GM21723 (cell line): ENCODE measurements around the gene PSD4.

Experiments
- ATAC-seq: cut with Tn5 transposase; IDR thresholded peaks from one replicate; pipeline ENCODE4 v1.9.1; 2021; ENCODE audit warnings: mild to moderate bottlenecking, moderate library complexity; ENCODE audit not compliant: unreplicated experiment

The PSD4 gene

GRCh38 chr2:113219889-113220641 lies 46.3 kb downstream of the PSD4 start:
- ATAC-seq, result no peak

- no peak for ATAC-seq
Observed at GRCh38 chr2:113220970-113221708, 47.4 kb downstream of the PSD4 start.

- no peak for ATAC-seq
Observed at GRCh38 chr2:113221846-113222245, 48.1 kb downstream of the PSD4 start.

GRCh38 chr2:113223813-113224212 lies 50.0 kb downstream of the PSD4 start:
- no peak for ATAC-seq

- ATAC-seq, result no peak
Observed at GRCh38 chr2:113224647-113225236, 51.0 kb downstream of the PSD4 start.

- ATAC-seq, result no peak
Observed at GRCh38 chr2:113225263-113226259, 51.8 kb downstream of the PSD4 start.

GRCh38 chr2:113226462-113226861 lies 52.7 kb downstream of the PSD4 start:
- ATAC-seq, result no peak

- ATAC-seq, result no peak
Observed at GRCh38 chr2:113227290-113227689, 53.5 kb downstream of the PSD4 start.

- ATAC-seq, result no peak
Observed at GRCh38 chr2:113227698-113228097, 53.9 kb downstream of the PSD4 start.

- ATAC-seq, result no peak
Observed at GRCh38 chr2:113228351-113228750, 54.6 kb downstream of the PSD4 start.

GRCh38 chr2:113228991-113229716 lies 55.4 kb downstream of the PSD4 start:
- ATAC-seq, result no peak

GRCh38 chr2:113229795-113230194 lies 56.0 kb downstream of the PSD4 start:
- ATAC-seq, result no peak

- no peak for ATAC-seq
Observed at GRCh38 chr2:113230531-113230930, 56.8 kb downstream of the PSD4 start.

- no peak for ATAC-seq
Observed at GRCh38 chr2:113231064-113231463, 57.3 kb downstream of the PSD4 start.

GRCh38 chr2:113232123-113232522 lies 58.4 kb downstream of the PSD4 start:
- ATAC-seq, result no peak

GRCh38 chr2:113232740-113233139 lies 59.0 kb downstream of the PSD4 start:
- ATAC-seq, result no peak

GRCh38 chr2:113233593-113234550 lies 60.1 kb downstream of the PSD4 start:
- ATAC-seq, result no peak

- ATAC-seq, result peak; percentile 34
Observed at GRCh38 chr2:113234721-113235346, 61.1 kb downstream of the PSD4 start.
